Measurements from ENCODE around the gene SUPT20HL1. TPM values are rescaled to one million over a fixed set of nuclear protein-coding genes. Genes with fewer than 3 reads are reported as not detected.
"Not testable (repeated sequence)": the region's sequence is repeated elsewhere in the genome, so short reads cannot be mapped to it uniquely, and the experiment has no call there.

The SUPT20HL1 gene
- total and polyA plus RNA-seq, 12 donors, result 0.17 TPM; not detected in 11

DNA sequence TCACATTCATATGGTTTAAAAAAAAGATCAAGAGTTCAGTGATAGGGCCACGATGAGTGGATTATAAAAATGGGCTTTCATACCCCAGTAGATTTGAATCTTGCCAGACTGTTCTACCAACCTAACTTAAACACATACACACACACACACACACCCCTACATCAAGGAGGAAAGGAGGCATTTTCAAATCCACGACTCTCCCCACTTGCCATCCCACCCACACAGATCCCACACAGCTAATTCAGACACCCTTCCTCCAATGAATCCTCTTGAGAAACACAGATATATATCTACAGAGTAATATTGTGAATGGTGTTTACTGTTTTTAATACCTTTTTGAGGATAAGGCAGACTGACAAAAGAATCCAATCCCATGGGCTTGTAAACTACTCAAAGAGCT is 16.8 kb downstream of the SUPT20HL1 start:
- 52 to 77% (median 61%) methylated on average over 2 of the region's 2 CpGs for WGBS, 4 donors
- Histone ChIP-seq H3K4me3 (no peak overlapping the region), H3K27me3 (peaks cover 28% of the 10 kb centered on the region), H3K27ac (no peak overlapping the region), H3K9me3 (replicated peaks in 1 of 3) (no peaks in the 10 kb centered on the region), H3K4me1 (replicated peaks in 1 of 2) (no peaks in the 10 kb centered on the region), H3K36me3 (replicated peaks in 1 of 2) (no peaks in the 10 kb centered on the region)
- intact Hi-C loops (cut with DNase I), result no loop called here
- TF ChIP-seq, protein P1, sequence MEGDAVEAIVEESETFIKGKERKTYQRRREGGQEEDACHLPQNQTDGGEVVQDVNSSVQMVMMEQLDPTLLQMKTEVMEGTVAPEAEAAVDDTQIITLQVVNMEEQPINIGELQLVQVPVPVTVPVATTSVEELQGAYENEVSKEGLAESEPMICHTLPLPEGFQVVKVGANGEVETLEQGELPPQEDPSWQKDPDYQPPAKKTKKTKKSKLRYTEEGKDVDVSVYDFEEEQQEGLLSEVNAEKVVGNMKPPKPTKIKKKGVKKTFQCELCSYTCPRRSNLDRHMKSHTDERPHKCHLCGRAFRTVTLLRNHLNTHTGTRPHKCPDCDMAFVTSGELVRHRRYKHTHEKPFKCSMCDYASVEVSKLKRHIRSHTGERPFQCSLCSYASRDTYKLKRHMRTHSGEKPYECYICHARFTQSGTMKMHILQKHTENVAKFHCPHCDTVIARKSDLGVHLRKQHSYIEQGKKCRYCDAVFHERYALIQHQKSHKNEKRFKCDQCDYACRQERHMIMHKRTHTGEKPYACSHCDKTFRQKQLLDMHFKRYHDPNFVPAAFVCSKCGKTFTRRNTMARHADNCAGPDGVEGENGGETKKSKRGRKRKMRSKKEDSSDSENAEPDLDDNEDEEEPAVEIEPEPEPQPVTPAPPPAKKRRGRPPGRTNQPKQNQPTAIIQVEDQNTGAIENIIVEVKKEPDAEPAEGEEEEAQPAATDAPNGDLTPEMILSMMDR (IDR thresholded peaks at IDR 0.05), result no peak
- TF ChIP-seq POLR2A (IDR thresholded peaks at IDR 0.05), result no peak
- DNase-seq, result no peak

DNA sequence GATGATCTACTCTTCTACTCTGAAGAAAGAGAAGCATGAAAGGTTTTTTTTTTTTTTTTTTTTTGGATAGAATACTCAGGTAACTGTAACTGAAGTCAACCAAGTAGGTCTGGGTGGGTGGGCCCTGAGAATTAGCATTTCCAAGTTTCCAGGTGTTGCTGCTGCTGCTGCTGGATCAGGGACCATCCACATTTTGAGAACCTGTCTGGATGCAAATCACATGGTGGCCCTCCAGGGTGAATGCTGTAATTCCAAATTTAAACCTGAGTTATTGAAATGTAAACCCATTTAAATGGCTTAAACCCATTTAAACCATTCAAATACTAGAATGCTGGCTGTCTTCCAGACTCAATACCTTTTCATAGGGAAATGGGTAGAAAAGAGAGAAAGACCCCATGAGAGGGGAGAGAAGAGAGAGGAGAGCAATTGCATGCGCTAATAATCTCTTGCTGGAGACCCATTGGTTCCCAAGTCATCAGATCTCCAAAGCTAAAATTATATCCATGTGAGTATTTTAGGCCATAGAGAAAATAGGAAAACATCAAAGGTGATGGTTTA is 17.6 kb downstream of the SUPT20HL1 start:
- intact Hi-C loops (cut with DNase I), result no loop called here
- 52 to 97% (median 84%) methylated on average over 1 of the region's 1 CpG for WGBS, 4 donors
- no peak for DNase-seq

DNA sequence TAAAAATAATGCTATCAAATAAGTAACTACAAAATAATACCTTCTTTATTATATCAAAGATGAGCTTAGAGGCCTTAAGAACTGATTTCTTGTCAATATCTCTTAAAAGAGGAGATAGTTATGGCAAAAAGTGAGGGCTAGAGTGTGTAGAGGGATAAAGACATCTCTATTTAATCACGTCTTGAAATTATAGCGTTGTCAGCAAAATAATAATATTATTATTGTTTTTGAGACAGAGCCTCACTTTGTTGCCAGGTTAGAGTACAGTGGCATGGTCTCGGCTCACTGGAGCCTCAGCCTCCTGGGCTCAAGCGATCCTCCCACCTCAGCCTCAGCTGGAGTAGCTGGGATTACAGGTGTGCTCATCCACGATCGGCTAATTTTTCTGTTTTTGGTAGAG is 18.3 kb downstream of the SUPT20HL1 start:
- H3K9me3 ChIP-seq (replicated peaks in 1 of 3), result no peaks in the 10 kb centered on the region
- intact Hi-C loops (cut with DNase I), result no loop called here
- H3K4me1 ChIP-seq (replicated peaks in 1 of 2), result no peaks in the 10 kb centered on the region
- peaks cover 18% of the 10 kb centered on the region for H3K27me3 ChIP-seq
- no peak for TF ChIP-seq POLR2A (IDR thresholded peaks at IDR 0.05)
- TF ChIP-seq, protein P1 (IDR thresholded peaks at IDR 0.05), result no peak
- H3K27ac ChIP-seq, result no peak overlapping the region
- no peaks in the 10 kb centered on the region for H3K36me3 ChIP-seq (replicated peaks in 1 of 2)
- H3K4me3 ChIP-seq, result no peak overlapping the region
- no peak for DNase-seq
- WGBS, 4 donors, result 70 to 86% (median 76%) methylated on average over 2 to 6 of the region's 6 CpGs

More for the DNA sequence above, 17.6 kb downstream of the SUPT20HL1 start:
- Histone ChIP-seq H3K4me1 (replicated peaks in 1 of 2) (no peaks in the 10 kb centered on the region), H3K27ac (no peak overlapping the region), H3K36me3 (replicated peaks in 1 of 2) (no peaks in the 10 kb centered on the region), H3K27me3 (peaks cover 23% of the 10 kb centered on the region), H3K9me3 (replicated peaks in 1 of 3) (no peaks in the 10 kb centered on the region), H3K4me3 (no peak overlapping the region)
- TF ChIP-seq POLR2A (IDR thresholded peaks at IDR 0.05), result no peak
- TF ChIP-seq, protein P1 (IDR thresholded peaks at IDR 0.05), result no peak

DNA sequence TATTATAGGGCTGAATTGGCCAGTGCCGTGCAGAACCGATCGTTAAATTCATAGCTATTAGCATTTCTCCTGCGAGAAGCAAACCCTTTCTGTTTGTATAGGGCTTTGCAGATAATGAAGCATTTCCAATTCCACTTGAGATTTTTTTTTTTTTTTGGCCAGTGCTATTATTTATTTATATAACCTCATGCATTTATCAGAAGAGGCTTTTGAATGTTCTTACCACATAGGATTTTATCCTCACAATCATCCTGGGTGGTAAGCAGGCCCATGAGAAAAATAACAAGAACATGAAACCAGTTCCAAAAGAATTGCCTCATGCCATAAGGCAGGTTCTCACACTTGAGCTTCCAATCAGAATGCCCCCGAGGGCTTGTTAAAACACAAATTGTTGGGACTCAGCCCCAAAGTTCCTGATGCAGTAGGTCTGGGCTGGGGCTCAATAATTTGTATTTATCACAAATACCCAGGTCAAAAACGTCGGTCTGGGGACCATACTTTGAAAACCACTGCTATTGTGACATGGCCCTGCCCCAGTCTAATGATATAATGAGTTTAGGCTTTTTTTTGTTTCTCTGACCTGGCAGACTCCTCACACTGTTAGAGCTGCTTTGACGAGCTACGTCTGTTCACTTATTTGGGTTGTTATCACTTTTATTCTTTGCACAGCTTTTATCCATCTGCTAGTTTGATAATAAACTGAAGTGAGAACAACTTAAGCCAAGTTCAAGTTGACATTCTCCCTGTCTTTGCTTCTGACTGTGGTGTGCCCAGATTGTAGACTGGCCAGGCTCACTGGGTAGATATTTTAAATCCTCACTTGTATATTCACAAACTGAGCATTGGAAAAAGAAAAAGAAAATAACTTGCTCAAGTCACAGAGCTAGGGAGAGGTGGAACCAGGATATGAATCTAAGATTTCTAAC is 20.1 kb downstream of the SUPT20HL1 start:
- Histone ChIP-seq H3K9me3 (replicated peaks in 1 of 3) (no peaks in the 10 kb centered on the region), H3K4me3 (no peak overlapping the region), H3K27me3 (peaks cover 22% of the 10 kb centered on the region), H3K27ac (no peak overlapping the region), H3K4me1 (replicated peaks in 1 of 2) (no peaks in the 10 kb centered on the region), H3K36me3 (replicated peaks in 1 of 2) (no peaks in the 10 kb centered on the region)
- TF ChIP-seq POLR2A (IDR thresholded peaks at IDR 0.05), result no peak
- TF ChIP-seq, protein P1 (IDR thresholded peaks at IDR 0.05), result no peak
- DNase-seq, result no peak
- intact Hi-C loops (cut with DNase I), result no loop called here
- 48 to 69% (median 60%) methylated on average over 9 of the region's 9 CpGs for WGBS, 4 donors

DNA sequence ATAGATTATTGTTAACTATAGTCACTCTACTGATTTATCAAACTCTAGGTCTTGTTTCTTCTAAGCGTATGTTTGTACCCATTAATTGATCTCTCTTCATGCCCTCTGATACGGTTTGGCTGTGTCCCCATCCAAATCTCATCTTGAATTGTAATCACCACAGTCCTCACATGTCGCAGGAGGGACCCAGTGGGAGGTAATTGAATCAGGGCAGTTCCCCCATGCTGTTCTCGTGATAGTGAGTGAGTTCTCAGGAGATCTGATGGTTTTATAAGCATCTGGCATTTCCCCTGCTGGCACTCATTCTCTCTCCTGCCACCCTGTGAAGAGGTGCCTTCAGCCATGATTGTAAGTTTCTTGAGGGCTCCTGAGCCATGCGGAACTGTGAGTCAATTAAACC is 21.9 kb downstream of the SUPT20HL1 start:
- H3K9me3 ChIP-seq (replicated peaks in 1 of 3); intact Hi-C loops (cut with DNase I): not testable (repeated sequence)

More for the DNA sequence above, 21.9 kb downstream of the SUPT20HL1 start:
- 61 to 88% (median 74%) methylated on average over 5 of the region's 5 CpGs for WGBS, 4 donors
- DNase-seq; H3K27ac ChIP-seq; H3K4me3 ChIP-seq; H3K36me3 ChIP-seq (replicated peaks in 1 of 2); H3K4me1 ChIP-seq (replicated peaks in 1 of 2): not testable (repeated sequence)
- H3K27me3 ChIP-seq, result peaks cover 34% of the 10 kb centered on the region

Data from adrenal gland (tissue), 12 donors.